A549 (cell line): ENCODE data around the gene RCAN3. TPM values are rescaled to one million over a fixed set of nuclear protein-coding genes. Genes with fewer than 3 reads are reported as not detected.
"Not testable (repeated sequence)": the region's sequence is repeated elsewhere in the genome, so short reads cannot be mapped to it uniquely, and the experiment has no call there.

Experiments used
- ATAC-seq, 2 experiments: fragments of 200-7000 bp in 1 of 2; fragments of >200 bp in 1 of 2; cut with Nextera tagmentation in 1 of 2; cut with Tn5 transposase in 1 of 2; 3 replicates each; pipeline versions ENCODE4 v1.8.0 to v1.9.1; 2018 to 2020; ENCODE audit warnings: mild to moderate bottlenecking in 1 of 2, moderate library complexity in 1 of 2
- CTCF ChIA-PET: fragments of 300-600 bp; sonication (Branson Sonifier 250); formaldehyde crosslinking; extraction: SDS; loops from one replicate; lab custom pipeline; 2021; ENCODE audit warnings: antibody characterized with exemption, inconsistent platforms; lab: Yijun Ruan, JAX
- POLR2A ChIA-PET: fragments of 350-600 bp; formaldehyde crosslinking; extraction: SDS; loops from one replicate; lab custom pipeline; 2021; ENCODE audit warnings: antibody characterized with exemption, inconsistent platforms; lab: Yijun Ruan, JAX
- DNase-seq, 2 experiments: peaks; one replicate each; pipeline versions ENCODE4 v3.0.0 to v3.0.0-alpha.2; 2011 to 2016; ENCODE audit warnings: low read depth in 1 of 2, low spot score in 1 of 2
- FAIRE-seq: peaks from 2 replicates; lab custom pipeline; 2011; peaks lifted over from hg19 to GRCh38; lab: Jason Lieb, UNC
- H3K27ac ChIP-seq, 2 experiments: fragments of >200 bp; sonication (Bioruptor Twin); formaldehyde crosslinking; 3 replicates each; pipeline ENCODE4 v1.5.1; 2016 to 2017
- H3K4me1 ChIP-seq: fragments of >200 bp; sonication (Bioruptor Twin); formaldehyde crosslinking; 3 replicates; pipeline ENCODE4 v1.6.1; 2016
- H3K4me2 ChIP-seq: fragments of >200 bp; sonication (Bioruptor Twin); formaldehyde crosslinking; 3 replicates; pipeline ENCODE4 v1.6.1; 2016
- H3K4me3 ChIP-seq: fragments of >200 bp; sonication (Bioruptor Twin); formaldehyde crosslinking; 3 replicates; pipeline ENCODE4 v1.5.1; 2016
- H3K9me3 ChIP-seq: fragments of >200 bp; sonication (Bioruptor Twin); formaldehyde crosslinking; 3 replicates; pipeline ENCODE4 v1.6.1; 2016
- ATOH8 ChIP-seq: fragments of 250-450 bp; sonication (Bioruptor Pico); IDR thresholded peaks from 2 replicates; pipeline ENCODE4 v1.5.0; 2020; ENCODE audit warnings: low read depth, mild to moderate bottlenecking, moderate library complexity
- BCL3 ChIP-seq: fragments of >200 bp; sonication (Bioruptor Twin); formaldehyde crosslinking; IDR thresholded peaks from 3 replicates; pipeline ENCODE4 v1.6.1; 2016
- EHF ChIP-seq: fragments of 250-450 bp; sonication (Bioruptor Pico); IDR thresholded peaks from 2 replicates; pipeline ENCODE4 v1.5.0; 2020; ENCODE audit warnings: mild to moderate bottlenecking
- EHMT2 ChIP-seq: fragments of 200-600 bp; sonication (generic); IDR thresholded peaks from 2 replicates; pipeline ENCODE4 v1.6.1; 2016; ENCODE audit warnings: antibody characterized with exemption, low read depth, mild to moderate bottlenecking, moderate library complexity
- FOSL2 ChIP-seq, 2 experiments: fragments of 450-650 bp in 1 of 2; fragments of >200 bp in 1 of 2; sonication (Bioruptor Twin) in 1 of 2; formaldehyde crosslinking; IDR thresholded peaks; 2 replicates each; pipeline versions ENCODE4 v1.5.0 to v1.6.1; 2016 to 2020; ENCODE audit warnings: mild to moderate bottlenecking in 1 of 2, moderate library complexity in 1 of 2
- JUN ChIP-seq, 2 experiments: fragments of >200 bp; sonication (Bioruptor Twin); formaldehyde crosslinking; IDR thresholded peaks; 2 replicates in 1 of 2; 3 replicates in 1 of 2; pipeline ENCODE4 v1.6.1; 2016 to 2017
- KDM1A ChIP-seq: fragments of 200-600 bp; sonication (generic); IDR thresholded peaks from 2 replicates; pipeline ENCODE4 v1.6.1; 2016; ENCODE audit warnings: low read depth, mild to moderate bottlenecking
- KDM5A ChIP-seq: fragments of 200-600 bp; sonication (generic); IDR thresholded peaks from 2 replicates; pipeline ENCODE4 v1.6.1; 2016; ENCODE audit warnings: antibody characterized with exemption, mild to moderate bottlenecking
- MAFK ChIP-seq: fragments of 450-650 bp; IDR thresholded peaks from 2 replicates; pipeline ENCODE4 v1.6.1; 2014; ENCODE audit not compliant: partially characterized antibody
- MAX ChIP-seq: IDR thresholded peaks from 2 replicates; pipeline ENCODE4 v1.6.1; 2012
- NPAS2 ChIP-seq: fragments of 250-450 bp; sonication (Bioruptor Pico); IDR thresholded peaks from 2 replicates; pipeline ENCODE4 v1.8.0; 2022; ENCODE audit warnings: mild to moderate bottlenecking, moderate library complexity, borderline replicate concordance
- REST ChIP-seq: fragments of 200-600 bp; sonication (generic); IDR thresholded peaks from 2 replicates; pipeline ENCODE4 v1.6.1; 2016; ENCODE audit warnings: antibody characterized with exemption, mild to moderate bottlenecking, moderate library complexity
- RNF2 ChIP-seq: fragments of 200-600 bp; sonication (generic); IDR thresholded peaks from 2 replicates; pipeline ENCODE4 v1.6.1; 2016; ENCODE audit warnings: low read depth, mild to moderate bottlenecking, antibody characterized with exemption, moderate library complexity, borderline replicate concordance
- USF2 ChIP-seq: fragments of 450-650 bp; IDR thresholded peaks from 2 replicates; pipeline ENCODE4 v1.6.1; 2014; ENCODE audit warnings: antibody characterized with exemption
- ZSCAN20 ChIP-seq: fragments of 250-450 bp; sonication (Bioruptor Pico); IDR thresholded peaks from 2 replicates; pipeline ENCODE4 v1.8.0; 2022; ENCODE audit warnings: mild to moderate bottlenecking, moderate library complexity
- WGBS: methylation state at CpG from one replicate; pipeline ENCODE4 v1.1.6; 2017; ENCODE audit errors: missing lambda C conversion rate; 5-methylcytosine and 5-hydroxymethylcytosine counted together
- polyA plus RNA-seq, 4 experiments: library from polyadenylated mRNA; depleted of rRNA in 3 of 4; stranded (reverse); fragments of >200 nt; fragmentation: RNase III in 1 of 4; extraction: RNeasy Plus Mini Kit Qiagen cat#74134 plus additional on column Dnase treatment in 1 of 4; gene quantifications; 2 replicates in 3 of 4; 3 replicates in 1 of 4; pipeline ENCODE4 v1.2.3, GENCODE V29; 2011 to 2017

Gene RCAN3
- polyA plus RNA-seq, 2 of the 4 experiments (the other 2 are of a cell fraction), result 7.4 to 14.6 TPM

GRCh38 chr1:24514946-24515345 lies 12.3 kb downstream of the RCAN3 start:
- no peak for TF ChIP-seq EHMT2
- no peak for TF ChIP-seq RNF2
- TF ChIP-seq MAX, result no peak
- TF ChIP-seq JUN (IDR thresholded peaks at IDR 0.05), result no peak
- no peak for TF ChIP-seq REST
- TF ChIP-seq USF2, result no peak
- no peak for TF ChIP-seq EHF (CRISPR knock-in tag)
- no peak for TF ChIP-seq KDM5A
- no peak for TF ChIP-seq NPAS2 (CRISPR knock-in tag)
- no peak for TF ChIP-seq ATOH8 (CRISPR knock-in tag)
- no peak for TF ChIP-seq KDM1A
- TF ChIP-seq BCL3, result no peak
- no peak for TF ChIP-seq ZSCAN20
- no peak for TF ChIP-seq MAFK
- TF ChIP-seq, all 56 proteins: peak for 0
- Histone ChIP-seq H3K9me3 (no peaks in the 10 kb centered on the region), H3K4me2 (peak overlapping the region; percentile 68), H3K4me1 (peaks cover 22% of the 10 kb centered on the region), H3K27ac (peak overlapping the region in 1 of 2 experiments; percentile 72; a peak in 4 of 6 replicates), H3K4me3 (no peak overlapping the region)
- ChIA-PET CTCF (interaction anchor here (0.6 to 1.7 kb wide), 5 partner anchors 11 to 313 kb away, joined by 3 to 5 read pairs (median 4); no protein-coding TSS in a partner anchor), POLR2A (interaction anchor here (0.7 kb wide), 1 partner anchor 12 kb away, joined by 3 read pairs; the partner anchor contains the start of gene RCAN3)
- no peak for FAIRE-seq
- 66% methylated on average over 5 of the region's 5 CpGs for WGBS
- no peak for ATAC-seq
- DNase-seq, result no peak

- Histone ChIP-seq H3K4me1 (peaks cover 22% of the 10 kb centered on the region), H3K27ac (peak overlapping the region; percentile 56 to 72), H3K4me2 (peak overlapping the region; percentile 68)
- not testable (repeated sequence) for H3K9me3 ChIP-seq; FAIRE-seq; TF ChIP-seq FOSL2 (IDR thresholded peaks at IDR 0.05)
- TF ChIP-seq MAX, result peak; percentile 54
- peak; percentile 75 for TF ChIP-seq FOSL2 (CRISPR knock-in tag; IDR thresholded peaks at IDR 0.05)
- peak; percentile 3 for TF ChIP-seq MAFK
- TF ChIP-seq, all 56 proteins: peak for 3; not testable (repeated sequence) for 53
- ChIA-PET POLR2A (interaction anchor here (0.7 to 1.2 kb wide), 2 partner anchors 13 to 14 kb away, joined by 3 to 4 read pairs; partner anchors contain the start of gene RCAN3), CTCF (interaction anchor here (0.8 to 2.9 kb wide), 8 partner anchors 11 to 319 kb away, joined by 3 to 13 read pairs (median 4); partner anchors contain the start of genes NIPAL3 and RCAN3)
- DNase-seq (peak; percentile 60 to 74), ATAC-seq (peak; percentile 91 to 97)
- 52% methylated on average over 14 of the region's 14 CpGs for WGBS
- H3K4me3 ChIP-seq, result not testable (repeated sequence)
Observed at GRCh38 chr1:24515671-24516209, 13.1 kb downstream of the RCAN3 start.
